Natural killer cell (primary cell): Measurements from ENCODE around the gene FAR1. TPM values are rescaled to one million over a fixed set of nuclear protein-coding genes. Genes with fewer than 3 reads are reported as not detected.

ENCODE experiments used
- ATAC-seq, 3 donors: fragments of 150-1000 bp in 2 of 3; fragments of 200-7000 bp in 1 of 3; cut with Tn5 transposase; 1 replicate in 1 of 3; 2 replicates in 2 of 3; pipeline ENCODE4 v1.10.0; 2021; ENCODE audit warnings: mild to moderate bottlenecking in 2 of 3, moderate library complexity in 2 of 3
- DNase-seq, 2 donors: peaks; one replicate each; pipeline versions ENCODE4 v3.0.0 to v3.0.0-alpha.2; 2013 to 2021; ENCODE audit warnings: mixed read lengths in 1 of 2
- H3K27ac ChIP-seq: one replicate; pipeline ENCODE4 v1.5.1; 2013; ENCODE audit warnings: mild to moderate bottlenecking, low read length
- H3K27me3 ChIP-seq: one replicate; pipeline ENCODE4 v1.6.1; 2013; ENCODE audit warnings: low read length; ENCODE audit not compliant: control insufficient read depth, insufficient read depth
- H3K36me3 ChIP-seq: one replicate; pipeline ENCODE4 v1.6.1; 2013; ENCODE audit warnings: low read length; ENCODE audit not compliant: control insufficient read depth, insufficient read depth
- H3K4me1 ChIP-seq: one replicate; pipeline ENCODE4 v1.6.1; 2013; ENCODE audit warnings: low read length; ENCODE audit not compliant: control insufficient read depth, insufficient read depth
- H3K4me3 ChIP-seq: one replicate; pipeline ENCODE4 v1.5.1; 2013; ENCODE audit warnings: low read length
- H3K9me3 ChIP-seq: one replicate; pipeline ENCODE4 v1.6.1; 2013; ENCODE audit warnings: low read length; ENCODE audit not compliant: control insufficient read depth, insufficient read depth
- H3K27ac Mint-ChIP-seq, 2 donors: one replicate each; pipeline ENCODE4 v1.8.0; 2022; ENCODE audit warnings: mild to moderate bottlenecking in 2 of 2, mixed read lengths in 2 of 2, moderate library complexity in 1 of 2
- H3K27me3 Mint-ChIP-seq, 2 donors: one replicate each; pipeline ENCODE4 v1.8.0; 2022; ENCODE audit warnings: low read depth in 2 of 2, mixed read lengths in 2 of 2
- H3K36me3 Mint-ChIP-seq: one replicate; pipeline ENCODE4 v1.8.0; 2022; ENCODE audit warnings: mixed read lengths
- H3K4me1 Mint-ChIP-seq, 2 donors: one replicate each; pipeline ENCODE4 v1.8.0; 2022; ENCODE audit warnings: mixed read lengths in 2 of 2
- H3K4me3 Mint-ChIP-seq: one replicate; pipeline ENCODE4 v1.8.0; 2022; ENCODE audit warnings: mild to moderate bottlenecking, moderate library complexity, mixed read lengths
- H3K9me3 Mint-ChIP-seq, 2 donors: one replicate each; pipeline ENCODE4 v1.8.0; 2022; ENCODE audit warnings: mixed read lengths in 2 of 2
- CTCF ChIP-seq: fragments of 200-600 bp; IDR thresholded peaks from one replicate; pipeline ENCODE4 v1.8.0; 2022; ENCODE audit warnings: antibody characterized with exemption
- WGBS: methylation state at CpG from one replicate; pipeline ENCODE4 v1.1.7; 2013; ENCODE audit warnings: missing lambda C conversion rate; ENCODE audit not compliant: insufficient coverage; 5-methylcytosine and 5-hydroxymethylcytosine counted together
- intact Hi-C: fragments of 100-400 bp; cut with micrococcal nuclease; formaldehyde crosslinking; loops from one replicate; pipeline ENCODE4 v1.14.2; 2022
- total RNA-seq, 4 donors: library from RNA; stranded (reverse); fragments of 120-200 nt in 1 of 4; gene quantifications; one replicate each; pipeline versions ENCODE4 v1.2.3 to v1.2.4, GENCODE V29; 2013 to 2022

Gene FAR1
- total RNA-seq, 3 donors from 2014 or later (not counting 1 experiment from before 2014, with no cell fraction given) = 59.5 to 74.7 (median 74.6) TPM

- Mint-ChIP-seq H3K27ac (peak overlapping the region; percentile 88 to 97), H3K27me3 (peaks cover 0 to 8% of the 10 kb centered on the region in 2 donors), H3K4me3 (peak overlapping the region; percentile 71), H3K9me3 (no peaks in the 10 kb centered on the region), H3K36me3 (no peaks in the 10 kb centered on the region), H3K4me1 (peaks cover 37 to 49% of the 10 kb centered on the region in 2 donors)
- Histone ChIP-seq H3K4me1 (peaks cover 20% of the 10 kb centered on the region), H3K4me3 (peak overlapping the region; percentile 81), H3K36me3 (no peaks in the 10 kb centered on the region), H3K27ac (peak overlapping the region; percentile 78), H3K27me3 (no peaks in the 10 kb centered on the region), H3K9me3 (no peaks in the 10 kb centered on the region)
- no peak for TF ChIP-seq CTCF
- intact Hi-C loops = loop anchor here (1.0 to 5.0 kb wide), 4 partner anchors 117 to 390 kb away; partner anchors contain the start of genes BMAL1 and BTBD10
- no peak for ATAC-seq
- DNase-seq = no peak
- 8% methylated on average over 14 of the region's 15 CpGs for WGBS
These were observed 720 bp upstream of the FAR1 start for GRCh38 chr11:13667795-13668101.

- H3K4me1 Mint-ChIP-seq = peaks cover 40 to 52% of the 10 kb centered on the region in 2 donors
- Histone ChIP-seq H3K27me3 (no peaks in the 10 kb centered on the region), H3K4me1 (peaks cover 20% of the 10 kb centered on the region), H3K4me3 (peak overlapping the region; percentile 66), H3K36me3 (no peaks in the 10 kb centered on the region), H3K9me3 (no peaks in the 10 kb centered on the region), H3K27ac (peak overlapping the region; percentile 54)
- 0% methylated on average over 33 of the region's 33 CpGs for WGBS
- intact Hi-C loops = loop anchor here (1.0 to 5.0 kb wide), 4 partner anchors 119 to 392 kb away; partner anchors contain the start of genes BMAL1 and BTBD10
- no peaks in the 10 kb centered on the region for H3K36me3 Mint-ChIP-seq
- ATAC-seq (peak; percentile 11 to 27 (median 16)), DNase-seq (peak; percentile 59 to 66)
- H3K4me3 Mint-ChIP-seq = peak overlapping the region; percentile 90
- no peaks in the 10 kb centered on the region for H3K9me3 Mint-ChIP-seq
- TF ChIP-seq CTCF = no peak
- peaks cover 0 to 5% of the 10 kb centered on the region in 2 donors for H3K27me3 Mint-ChIP-seq
- H3K27ac Mint-ChIP-seq = peak overlapping the region; percentile 88 to 97
These were observed 571 bp downstream of the FAR1 start for GRCh38 chr11:13668957-13669521.

GRCh38 chr11:13669544-13670488 lies 1.3 kb downstream of the FAR1 start:
- peak in 1 of 2 donors; percentile 26 for DNase-seq

More at GRCh38 chr11:13669544-13670488, 1.3 kb downstream of the FAR1 start:
- no peaks in the 10 kb centered on the region for H3K9me3 Mint-ChIP-seq
- Histone ChIP-seq H3K4me1 (peaks cover 20% of the 10 kb centered on the region), H3K27ac (peak overlapping the region; percentile 54), H3K9me3 (no peaks in the 10 kb centered on the region), H3K36me3 (no peaks in the 10 kb centered on the region), H3K4me3 (peak overlapping the region; percentile 66), H3K27me3 (no peaks in the 10 kb centered on the region)
- intact Hi-C loops = loop anchor here (2.0 to 5.0 kb wide), 2 partner anchors 183 to 393 kb away; partner anchors contain the start of gene BMAL1
- no peak for ATAC-seq
- TF ChIP-seq CTCF = no peak
- peak overlapping the region; percentile 90 for H3K4me3 Mint-ChIP-seq
- peaks cover 47 to 60% of the 10 kb centered on the region in 2 donors for H3K4me1 Mint-ChIP-seq
- 76% methylated on average over 16 of the region's 18 CpGs for WGBS
- H3K27me3 Mint-ChIP-seq = peaks cover 0 to 2% of the 10 kb centered on the region in 2 donors
- H3K36me3 Mint-ChIP-seq = no peaks in the 10 kb centered on the region
- H3K27ac Mint-ChIP-seq = peak overlapping the region; percentile 88 to 97
